T-helper 1 cell (primary cell): ENCODE data around the gene PPP1R18.

Source experiments
- DNase-seq, 5 donors: peaks; one replicate each; pipeline ENCODE4 v3.0.0-alpha.2; 2012 to 2020

The PPP1R18 gene

DNA sequence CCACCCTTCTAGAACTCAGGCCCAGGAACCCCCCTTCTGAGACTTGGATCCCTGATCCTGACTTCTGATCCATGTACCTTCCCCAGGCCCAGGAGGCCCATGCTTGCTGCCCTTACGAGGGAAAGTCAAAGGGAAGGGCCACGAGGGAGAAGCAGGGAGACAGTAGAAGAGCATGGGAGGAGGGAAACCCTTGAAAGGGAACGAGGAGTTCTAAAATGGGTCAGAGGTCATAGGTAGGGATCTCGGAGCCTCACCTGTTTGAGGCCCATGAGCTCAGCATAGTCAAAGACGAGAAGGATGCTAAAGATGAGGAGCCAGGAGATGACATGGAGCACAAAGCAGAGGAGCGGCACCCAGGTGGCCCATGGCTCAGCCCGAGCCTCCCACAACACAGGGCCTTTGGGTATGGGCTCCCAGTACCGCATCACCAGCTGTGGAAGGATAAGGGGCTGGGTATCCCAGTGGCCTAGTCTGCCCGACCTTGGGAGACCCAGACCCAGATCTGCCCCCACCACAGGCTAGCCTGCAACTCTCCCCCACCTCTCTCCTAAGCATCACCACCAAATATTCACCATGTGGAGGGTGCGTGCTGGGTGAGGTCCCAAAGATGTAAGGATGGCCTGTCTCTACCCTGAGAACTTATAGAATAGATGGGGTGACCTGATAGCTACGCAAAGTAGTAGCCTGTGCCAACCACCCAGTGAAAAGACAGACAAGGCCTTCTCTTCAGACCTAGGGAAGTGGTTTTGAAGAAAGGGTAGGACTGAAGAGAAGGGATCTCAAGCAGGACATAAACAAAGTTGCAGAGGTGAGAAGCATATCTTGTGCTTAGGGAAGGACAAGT lies 2.8 kb upstream of the PPP1R18 start:
- DNase-seq = no peak

DNA sequence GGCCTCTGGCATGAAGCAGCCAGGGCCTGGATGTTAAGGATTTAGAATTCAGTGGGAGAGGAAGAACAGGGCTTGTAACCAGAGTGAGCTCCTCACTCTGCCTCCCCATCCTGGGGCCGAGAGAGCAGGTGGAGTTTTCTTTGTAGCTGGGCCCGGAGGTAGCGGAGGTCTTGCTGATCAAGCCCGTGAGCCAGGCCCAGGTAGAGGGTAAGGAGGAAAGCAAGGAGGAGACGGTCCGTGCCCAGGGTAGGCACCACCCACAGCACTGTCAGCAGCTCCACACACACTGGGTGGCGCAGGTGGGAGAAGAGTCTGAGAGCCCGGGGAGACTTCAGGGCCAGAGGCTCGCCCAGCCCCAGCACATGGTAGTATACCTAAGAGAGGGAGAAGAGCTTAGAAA lies 2.1 kb upstream of the PPP1R18 start:
- DNase-seq = no peak

DNA sequence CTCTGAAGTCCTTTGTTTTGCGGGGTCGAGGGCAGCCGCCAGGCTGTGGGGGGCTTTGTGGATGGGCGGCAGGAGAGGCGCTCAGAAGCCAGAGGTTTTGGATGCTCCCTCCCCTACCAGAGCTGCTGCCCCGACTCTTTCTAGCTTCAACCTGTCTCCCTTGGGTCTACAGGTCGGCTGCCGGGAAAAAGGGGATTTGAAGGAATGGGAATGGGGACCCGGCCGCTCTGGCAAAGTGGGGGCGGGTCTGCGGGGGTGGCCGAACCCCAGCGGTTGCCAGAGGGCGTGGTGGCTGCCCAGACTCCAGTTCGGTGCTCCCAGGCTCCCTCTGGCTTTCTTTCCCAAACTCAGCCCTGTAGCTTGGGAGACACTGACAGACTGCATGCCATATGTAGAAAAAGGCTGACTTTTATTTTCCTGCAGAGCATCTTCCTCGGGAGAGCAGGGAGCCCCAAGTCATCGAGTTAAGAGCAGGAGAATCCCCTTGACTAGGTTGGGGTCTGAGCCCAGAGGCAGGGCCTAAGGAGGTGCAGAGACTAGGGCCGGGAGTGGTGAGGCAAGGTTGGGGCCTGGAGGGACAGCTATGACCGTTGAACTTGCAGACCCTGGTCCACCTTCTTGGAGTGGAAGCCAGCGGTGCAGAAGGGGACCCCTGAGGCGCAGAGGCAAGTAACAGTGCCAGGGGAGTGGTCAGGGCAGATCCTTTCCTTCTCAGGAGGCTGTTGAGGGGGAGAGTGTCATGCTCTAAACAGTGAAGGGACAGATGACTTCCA lies 1.4 kb upstream of the PPP1R18 start:
- DNase-seq = no peak

DNA sequence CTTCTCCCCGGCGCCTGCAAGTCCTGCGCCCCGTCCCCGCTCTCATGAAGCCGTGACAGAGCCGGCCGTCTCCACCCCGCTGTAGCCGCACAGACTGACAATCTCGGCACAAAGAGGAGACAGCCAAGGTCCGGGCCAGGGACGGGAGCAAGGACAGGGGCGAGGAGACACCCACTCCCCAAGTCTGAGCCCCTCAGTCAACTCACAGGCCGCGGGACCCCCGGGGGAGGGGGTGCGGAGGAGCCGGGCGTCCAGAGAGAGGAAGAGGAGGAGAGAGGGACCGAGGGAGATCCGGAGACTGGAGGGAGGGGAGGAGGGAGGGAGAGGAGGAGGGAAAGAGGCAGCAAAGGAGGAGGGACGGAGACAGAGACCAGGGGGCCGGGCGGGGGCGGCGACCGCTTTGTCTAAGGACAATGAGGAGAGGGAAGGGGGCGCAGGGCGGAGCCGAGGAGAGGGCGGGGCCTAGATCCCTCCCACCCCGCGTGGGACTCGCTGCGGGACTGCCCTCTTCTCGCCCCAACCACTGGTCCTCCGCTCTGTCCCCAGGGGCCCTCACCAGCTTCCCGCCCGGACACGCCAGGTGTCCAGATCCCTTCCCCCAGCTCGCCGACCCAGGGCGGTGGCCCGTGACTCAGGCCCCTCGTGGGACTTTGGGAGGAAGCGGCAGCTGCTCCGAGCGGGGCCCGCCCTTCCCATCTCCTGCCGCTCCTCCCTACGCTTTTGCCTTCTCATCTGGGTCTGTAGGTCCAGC lies 638 bp upstream of the PPP1R18 start:
- peak; percentile 68 to 80 (median 71) for DNase-seq

DNA sequence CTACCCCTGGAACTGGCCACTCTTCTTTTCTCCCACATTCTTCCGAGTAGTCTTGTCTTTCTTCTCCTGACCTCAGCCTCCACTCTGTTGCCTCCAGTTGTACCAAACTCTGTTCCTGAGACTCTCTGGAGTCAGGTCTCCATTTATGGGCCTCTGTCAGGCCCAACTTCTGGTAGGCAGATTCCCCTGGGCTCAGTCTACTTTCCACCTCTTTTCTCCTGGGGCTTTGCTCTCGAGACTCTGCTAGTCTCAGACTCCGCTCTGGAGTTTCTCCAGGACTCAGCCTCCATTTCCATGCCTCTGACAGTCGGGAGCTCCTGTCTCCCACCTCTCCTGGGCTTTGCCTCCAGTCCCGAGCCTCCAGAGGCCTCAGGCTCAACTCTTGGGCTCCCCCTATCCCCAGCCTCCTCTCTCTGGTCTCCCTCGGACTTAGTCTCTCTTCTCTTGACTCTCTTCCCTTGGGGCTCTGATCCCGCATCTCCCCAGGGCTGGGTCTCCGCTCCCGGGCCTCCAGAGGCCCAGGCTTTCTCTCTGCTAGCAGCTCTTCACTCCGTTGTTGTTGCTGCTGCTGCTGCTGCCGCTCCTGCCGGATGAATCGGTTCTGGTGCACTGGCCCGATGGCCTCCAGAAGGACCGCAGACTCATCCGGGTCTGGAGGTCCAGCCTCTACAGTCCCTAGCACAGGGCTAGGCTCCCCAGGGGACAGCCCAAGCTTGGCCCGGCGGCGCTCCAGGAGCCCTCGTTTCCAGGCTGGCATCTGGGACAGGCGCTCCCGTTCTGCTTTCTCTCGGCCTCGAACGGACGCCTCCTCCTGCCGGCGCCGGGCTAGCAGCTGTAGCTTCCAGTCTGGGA lies 1.1 kb downstream of the PPP1R18 start:
- DNase-seq = peak in 1 of 5 donors; percentile 46

DNA sequence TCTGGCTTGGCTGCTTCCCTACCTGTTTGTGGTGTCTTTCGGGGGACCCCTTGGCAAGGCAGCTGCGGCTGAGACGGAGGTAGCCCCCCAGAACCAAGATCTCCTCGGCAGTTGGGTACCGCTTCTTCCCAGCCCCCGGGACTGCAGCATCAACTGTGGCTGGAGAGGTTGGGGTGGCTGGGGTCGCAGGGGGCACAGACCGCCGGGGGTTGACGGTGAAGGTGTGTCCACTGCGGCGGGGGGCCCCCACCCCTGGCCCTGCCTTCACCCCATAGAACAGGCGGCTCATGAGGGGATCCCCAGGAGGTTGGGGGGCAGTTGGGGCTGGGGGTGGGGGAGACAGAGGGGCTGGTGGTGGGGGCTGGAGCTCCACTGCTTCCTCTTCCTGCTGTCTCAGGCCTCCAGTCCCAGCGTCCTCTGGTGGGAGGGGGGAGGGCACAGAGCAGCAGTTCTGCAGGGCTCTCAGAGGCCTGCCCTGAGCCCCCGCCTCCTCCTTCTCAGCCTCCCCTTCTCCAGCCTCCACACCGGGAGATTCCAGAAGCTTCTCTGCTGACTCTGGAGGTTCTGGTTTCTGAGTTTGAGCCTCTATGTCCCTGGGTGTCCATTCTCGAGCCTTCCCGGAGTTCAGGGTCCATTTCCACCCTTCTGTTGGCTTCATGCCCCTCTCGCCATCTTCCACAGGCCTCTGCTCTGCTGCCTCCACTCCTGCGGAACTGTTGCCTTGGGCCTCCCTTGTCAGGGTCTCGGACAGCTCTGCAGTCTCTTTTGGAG lies 1.9 kb downstream of the PPP1R18 start:
- peak; percentile 24 to 71 (median 32) for DNase-seq

DNA sequence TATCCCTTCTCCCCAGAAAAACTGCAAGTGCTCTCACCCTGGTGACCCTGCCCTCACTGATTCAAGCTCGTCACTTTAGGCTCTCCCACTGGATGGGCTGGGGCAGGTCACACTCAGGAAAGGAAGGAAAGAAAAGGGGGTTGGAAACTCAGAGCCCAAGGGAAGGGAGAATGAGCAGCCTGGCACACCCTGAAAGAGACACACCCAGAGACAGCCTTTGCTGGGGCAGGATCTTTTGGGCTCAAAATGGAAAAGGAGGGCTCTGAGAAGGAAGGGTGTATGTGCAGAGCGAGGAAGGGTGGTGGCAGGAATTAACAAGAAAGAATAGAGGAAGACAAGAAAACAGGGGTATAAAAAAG lies 2.5 kb downstream of the PPP1R18 start:
- no peak for DNase-seq

- DNase-seq = no peak
Observed at GRCh38 chr6:30683183-30683979, 3.1 kb downstream of the PPP1R18 start.

GRCh38 chr6:30682143-30683117 lies 4.0 kb downstream of the PPP1R18 start:
- DNase-seq = peak; percentile 81 to 97 (median 82)

- DNase-seq = no peak
Observed at GRCh38 chr6:30681766-30682142, 4.7 kb downstream of the PPP1R18 start.

- no peak for DNase-seq
Observed at GRCh38 chr6:30679765-30680535, 6.5 kb downstream of the PPP1R18 start.

GRCh38 chr6:30678964-30679726 lies 7.3 kb downstream of the PPP1R18 start:
- peak; percentile 78 to 91 (median 87) for DNase-seq

DNA sequence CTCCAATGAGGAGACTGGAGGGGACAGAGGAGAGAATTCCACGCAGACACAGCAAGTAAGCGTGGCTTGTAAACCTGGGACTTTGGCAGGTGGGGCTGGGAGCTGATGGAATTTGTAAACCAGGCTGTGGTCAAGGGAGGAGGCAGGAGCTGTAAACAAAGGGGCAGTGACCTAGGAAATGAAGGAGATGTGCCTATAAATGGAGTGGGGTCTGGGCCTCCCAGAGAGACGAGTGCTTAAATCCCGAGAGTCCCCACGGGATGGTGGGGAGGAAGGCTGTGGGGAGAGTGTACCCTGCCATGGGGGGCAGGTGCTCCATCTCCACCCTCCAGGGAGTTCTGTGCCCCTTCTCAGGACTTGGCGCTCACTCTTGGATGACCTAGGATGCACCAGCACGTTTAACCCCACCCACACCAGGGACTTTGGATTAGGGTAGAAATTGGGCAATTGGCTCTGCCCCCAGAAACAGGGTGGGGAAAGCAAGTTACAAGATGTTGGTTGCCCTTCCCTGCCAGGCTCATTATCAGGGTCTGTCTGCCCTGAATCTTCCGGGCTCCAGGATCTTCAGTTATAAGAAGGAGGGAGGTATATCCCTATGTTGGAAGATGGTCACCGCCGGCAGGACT lies 9.7 kb downstream of the PPP1R18 start:
- DNase-seq = no peak

GRCh38 chr6:30672445-30673253 lies 13.8 kb downstream of the PPP1R18 start, which contains the start of gene DHX16:
DHX16 (minus strand) TSS chr6:30673006; CDS start chr6:30672841, 165 bp downstream.
- peak; percentile 69 to 91 (median 85) for DNase-seq

DNA sequence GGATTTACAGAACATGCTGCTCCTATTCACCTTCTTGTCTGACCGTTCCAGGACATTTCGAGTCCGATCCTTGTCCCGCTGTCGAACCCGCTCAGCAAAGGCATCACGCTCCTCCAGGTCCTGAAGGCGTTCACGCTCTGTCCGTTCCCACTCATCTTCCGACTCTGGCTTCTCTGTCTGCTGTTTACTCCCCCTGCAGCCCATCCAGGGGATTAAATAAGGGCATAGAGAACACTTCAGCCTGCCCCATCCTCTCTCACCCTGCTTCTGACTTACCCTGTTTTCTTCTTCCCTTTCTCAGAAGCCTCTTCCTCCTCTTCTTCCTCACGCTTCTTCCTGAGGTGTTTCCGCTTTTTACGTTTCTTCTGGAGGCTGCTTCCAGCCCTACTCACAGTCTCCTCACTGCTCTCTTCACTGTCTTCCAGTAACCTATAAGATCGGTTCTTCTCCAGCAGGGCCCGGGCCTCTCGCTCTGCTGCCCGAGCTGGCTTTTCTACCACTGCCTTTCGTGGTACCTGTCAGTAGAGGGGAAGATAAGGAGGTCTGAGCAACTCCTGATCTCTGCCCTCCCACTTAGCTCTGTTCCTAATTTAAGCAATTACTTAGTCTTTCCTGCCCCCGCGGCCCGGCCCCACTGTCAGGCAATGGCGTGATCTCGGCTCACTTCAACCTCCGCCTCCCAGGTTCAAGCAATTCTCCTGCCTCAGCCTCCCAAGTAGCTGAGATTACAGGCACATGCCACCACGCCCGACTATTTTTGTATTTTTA lies 15.5 kb downstream of the PPP1R18 start:
- DNase-seq = no peak
